AG04450 (cell line): ENCODE measurements around the gene SGPL1. TPM values are rescaled to one million over a fixed set of nuclear protein-coding genes. Genes with fewer than 3 reads are reported as not detected.

Experiments used
- CTCF ChIA-PET: fragments of 300-600, 350-600 bp; formaldehyde crosslinking; extraction: SDS; loops from one replicate; lab custom pipeline; 2022; ENCODE audit warnings: antibody characterized with exemption, inconsistent platforms; lab: Charles Lee
- POLR2A ChIA-PET: fragments of 350-600 bp; formaldehyde crosslinking; extraction: SDS; loops from one replicate; lab custom pipeline; 2021; ENCODE audit warnings: antibody characterized with exemption, inconsistent platforms; lab: Yijun Ruan, JAX
- DNase-seq: peaks from one replicate; pipeline ENCODE4 v3.0.0-alpha.2; 2011; ENCODE audit warnings: low read depth, low spot score
- H3K27ac ChIP-seq: one replicate; pipeline ENCODE4 v1.5.1; 2012; ENCODE audit warnings: low read depth, low read length, control low read depth
- H3K27me3 ChIP-seq: one replicate; pipeline ENCODE4 v1.6.0; 2012; ENCODE audit warnings: low read length; ENCODE audit not compliant: control insufficient read depth, insufficient read depth
- H3K4me3 ChIP-seq: 2 replicates; pipeline ENCODE4 v1.5.1; 2011; ENCODE audit warnings: mild to moderate bottlenecking, low read depth, low read length, control low read depth
- H3K9me3 ChIP-seq: 2 replicates; pipeline ENCODE4 v1.5.1; 2012; ENCODE audit warnings: low read length; ENCODE audit not compliant: control insufficient read depth, insufficient read depth
- polyA plus RNA-seq: library from polyadenylated mRNA; depleted of rRNA; stranded (reverse); fragments of >200 nt; gene quantifications from 2 replicates; pipeline ENCODE4 v1.2.3, GENCODE V29; 2011
- TF ChIP-seq, protein P1 (sequence below): IDR thresholded peaks from 2 replicates; pipeline ENCODE4 v1.5.1; 2011; ENCODE audit warnings: low read depth, low read length, control low read depth, inconsistent platforms

Gene SGPL1
- polyA plus RNA-seq, 1 experiment = 30.8 TPM

DNA sequence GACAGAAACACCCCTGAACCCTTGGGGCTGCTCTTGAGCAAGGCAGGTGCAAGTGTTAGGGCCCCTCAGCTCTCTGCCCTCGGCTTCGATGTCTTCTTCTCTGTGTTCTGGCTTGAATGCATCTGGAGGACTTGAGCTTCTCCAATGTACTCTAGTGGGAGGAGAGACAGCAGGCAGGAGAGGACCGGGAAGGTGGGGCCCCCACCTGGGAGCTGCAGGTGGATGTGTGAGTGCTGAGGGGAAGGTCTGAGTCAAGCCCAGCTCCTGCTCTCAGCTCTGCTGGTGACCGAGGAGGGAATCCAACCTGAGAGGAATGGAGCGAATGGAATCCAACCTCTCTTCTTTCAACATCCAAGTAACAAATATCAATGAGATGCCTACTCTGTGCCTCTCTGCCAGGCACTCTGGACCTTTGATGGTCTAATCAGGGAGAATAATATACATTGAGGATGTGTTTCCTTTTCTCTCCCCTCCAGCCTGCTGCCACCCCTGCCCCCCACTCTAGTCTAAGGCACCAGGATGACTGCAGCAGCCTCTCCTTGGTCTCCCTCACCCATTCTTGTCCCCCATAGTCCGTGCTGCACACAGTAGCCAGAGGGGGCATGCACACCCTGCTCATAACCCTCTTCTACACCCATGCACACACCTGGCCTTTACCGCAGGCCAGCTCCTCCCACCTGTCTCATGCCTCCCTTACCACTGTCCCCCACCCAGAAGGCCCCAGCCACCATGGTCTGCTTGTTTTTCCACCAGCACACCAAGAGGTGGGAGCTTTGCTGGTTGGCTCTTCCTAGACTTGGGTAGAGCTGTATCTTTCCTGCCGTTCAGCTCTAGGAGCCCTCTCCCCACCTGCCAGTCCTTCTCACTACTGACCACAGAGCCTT lies 44.2 kb upstream of the SGPL1 start:
- Histone ChIP-seq H3K27me3 (peaks cover 42% of the 10 kb centered on the region), H3K9me3 (no peaks in the 10 kb centered on the region), H3K4me3 (no peak overlapping the region), H3K27ac (no peak overlapping the region)
- POLR2A ChIA-PET = no interaction called here
- CTCF ChIA-PET = no interaction called here
- no peak for DNase-seq
- TF ChIP-seq, protein P1, sequence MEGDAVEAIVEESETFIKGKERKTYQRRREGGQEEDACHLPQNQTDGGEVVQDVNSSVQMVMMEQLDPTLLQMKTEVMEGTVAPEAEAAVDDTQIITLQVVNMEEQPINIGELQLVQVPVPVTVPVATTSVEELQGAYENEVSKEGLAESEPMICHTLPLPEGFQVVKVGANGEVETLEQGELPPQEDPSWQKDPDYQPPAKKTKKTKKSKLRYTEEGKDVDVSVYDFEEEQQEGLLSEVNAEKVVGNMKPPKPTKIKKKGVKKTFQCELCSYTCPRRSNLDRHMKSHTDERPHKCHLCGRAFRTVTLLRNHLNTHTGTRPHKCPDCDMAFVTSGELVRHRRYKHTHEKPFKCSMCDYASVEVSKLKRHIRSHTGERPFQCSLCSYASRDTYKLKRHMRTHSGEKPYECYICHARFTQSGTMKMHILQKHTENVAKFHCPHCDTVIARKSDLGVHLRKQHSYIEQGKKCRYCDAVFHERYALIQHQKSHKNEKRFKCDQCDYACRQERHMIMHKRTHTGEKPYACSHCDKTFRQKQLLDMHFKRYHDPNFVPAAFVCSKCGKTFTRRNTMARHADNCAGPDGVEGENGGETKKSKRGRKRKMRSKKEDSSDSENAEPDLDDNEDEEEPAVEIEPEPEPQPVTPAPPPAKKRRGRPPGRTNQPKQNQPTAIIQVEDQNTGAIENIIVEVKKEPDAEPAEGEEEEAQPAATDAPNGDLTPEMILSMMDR = no peak

GRCh38 chr10:70772627-70773026 lies 43.1 kb upstream of the SGPL1 start:
- CTCF ChIA-PET = interaction anchor here (1.8 kb wide), 1 partner anchor 13 kb away, joined by 6 read pairs; no protein-coding TSS in a partner anchor

DNA sequence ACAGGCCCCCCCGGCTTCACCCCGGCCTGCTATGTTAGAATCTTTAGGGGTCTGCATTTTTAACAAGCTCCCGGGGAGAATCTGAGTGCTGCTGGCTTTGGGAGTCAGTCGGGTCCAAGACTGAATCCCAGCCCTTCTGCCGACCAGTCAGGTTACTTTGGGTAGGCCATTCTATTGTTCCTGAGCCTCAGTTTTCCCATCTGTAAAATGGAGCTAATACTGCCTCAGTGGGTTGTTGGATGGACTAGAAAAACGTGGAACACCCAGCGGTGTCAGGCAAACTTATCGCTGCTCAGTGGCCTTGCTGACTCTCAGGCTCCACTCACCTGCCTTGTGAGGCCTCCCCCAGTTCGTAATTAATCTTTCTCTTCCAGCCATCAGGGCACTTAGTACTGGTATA lies 42.3 kb upstream of the SGPL1 start:
- H3K27ac ChIP-seq = no peak overlapping the region
- TF ChIP-seq, protein P1 = no peak
- POLR2A ChIA-PET = no interaction called here
- H3K9me3 ChIP-seq = no peaks in the 10 kb centered on the region
- H3K4me3 ChIP-seq = no peak overlapping the region
- DNase-seq = no peak
- CTCF ChIA-PET = interaction anchor here (1.8 kb wide), 1 partner anchor 14 kb away, joined by 6 read pairs; no protein-coding TSS in a partner anchor
- peaks cover 36% of the 10 kb centered on the region for H3K27me3 ChIP-seq

More at GRCh38 chr10:70772627-70773026, 43.1 kb upstream of the SGPL1 start:
- POLR2A ChIA-PET = no interaction called here
- DNase-seq = no peak
- Histone ChIP-seq H3K4me3 (no peak overlapping the region), H3K27ac (no peak overlapping the region), H3K27me3 (peaks cover 40% of the 10 kb centered on the region), H3K9me3 (no peaks in the 10 kb centered on the region)
- TF ChIP-seq, protein P1 = no peak

DNA sequence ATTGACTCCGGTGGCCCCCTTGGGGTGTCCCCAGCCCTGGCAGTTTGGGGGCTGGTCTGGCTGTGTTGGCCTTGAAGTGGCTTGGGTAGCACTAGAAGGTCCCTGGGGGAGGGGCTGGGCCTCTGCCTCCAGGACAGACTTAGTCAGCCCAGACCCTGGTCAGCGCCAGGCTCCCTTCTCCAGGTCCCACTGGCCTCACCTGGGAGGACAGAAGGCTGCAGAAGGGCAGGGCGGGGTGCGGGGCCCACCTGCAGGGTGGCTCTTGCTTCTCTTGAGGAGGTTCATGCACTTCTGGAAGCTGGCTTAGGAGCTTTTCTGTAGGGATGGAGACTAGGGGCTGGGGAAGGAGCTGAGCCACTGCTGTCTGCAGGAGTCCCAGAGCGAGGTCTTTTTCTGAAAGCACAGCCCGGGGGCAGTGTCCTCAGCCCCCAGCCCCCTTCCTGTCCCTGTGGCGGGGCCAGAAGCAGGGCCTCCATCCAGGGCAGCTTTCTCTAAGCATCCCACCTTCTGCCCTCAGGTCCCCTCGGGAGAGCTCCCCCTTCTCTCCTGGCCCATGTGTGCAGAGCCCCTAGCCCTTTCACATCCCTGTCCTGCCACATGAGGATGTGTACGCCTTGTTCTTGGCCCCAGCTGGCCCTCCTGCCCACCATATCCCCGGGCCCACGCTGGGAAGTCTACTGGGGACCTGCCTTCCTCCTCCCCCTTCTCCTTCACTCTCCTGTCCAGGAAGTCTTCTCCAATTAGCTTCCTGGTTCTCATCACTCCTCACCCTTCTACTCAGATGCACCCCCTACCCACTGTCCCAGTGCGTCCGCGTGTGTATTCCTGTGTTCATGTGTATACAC lies 41.6 kb upstream of the SGPL1 start:
- H3K27me3 ChIP-seq = peaks cover 30% of the 10 kb centered on the region
- H3K9me3 ChIP-seq = no peaks in the 10 kb centered on the region
- CTCF ChIA-PET = interaction anchor here (0.6 to 1.8 kb wide), 2 partner anchors 15 kb away, joined by 3 to 6 read pairs; no protein-coding TSS in a partner anchor
- TF ChIP-seq, protein P1 = no peak
- POLR2A ChIA-PET = no interaction called here
- H3K27ac ChIP-seq = no peak overlapping the region
- H3K4me3 ChIP-seq = no peak overlapping the region
- DNase-seq = no peak
